Panc1 (cell line): ENCODE results near the gene NKD1.

ENCODE experiments used
- CTCF ChIP-seq: fragments of 450-650 bp; IDR thresholded peaks from 2 replicates; pipeline ENCODE4 v1.5.1; 2017; ENCODE audit warnings: mild to moderate bottlenecking
- POLR2AphosphoS5 ChIP-seq: IDR thresholded peaks from 2 replicates; pipeline ENCODE4 v1.6.1; 2012; ENCODE audit warnings: mild to moderate bottlenecking, low read depth, low read length, moderate library complexity
- TCF7L2 ChIP-seq: IDR thresholded peaks from 2 replicates; pipeline ENCODE4 v1.6.1; 2011; ENCODE audit warnings: mild to moderate bottlenecking, low read depth, low read length, inconsistent platforms

DNA sequence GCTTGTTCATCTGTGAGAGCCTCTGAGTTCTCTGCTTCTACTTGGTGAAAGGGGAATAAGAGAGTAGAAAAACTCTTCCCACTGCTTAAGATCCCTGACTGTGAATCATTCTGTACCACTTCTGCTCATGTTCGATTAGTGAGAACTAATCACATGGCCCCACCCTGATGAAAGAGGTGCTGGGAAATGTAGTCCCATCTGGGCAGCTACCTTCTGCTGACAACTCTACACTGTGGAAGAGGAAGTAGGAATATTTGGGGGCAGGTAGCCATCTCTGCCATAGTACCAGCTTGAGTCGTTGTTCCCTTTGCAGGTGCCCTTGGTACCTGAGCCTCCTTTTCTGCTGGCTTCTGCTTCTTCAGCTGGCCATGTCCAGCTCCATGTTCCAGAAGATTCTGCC lies 29.9 kb downstream of the NKD1 start:
- TF ChIP-seq CTCF (no peak), POLR2AphosphoS5 (no peak), TCF7L2 (no peak)
